Measurements from ENCODE around the gene NIN. TPM values are rescaled to one million over a fixed set of nuclear protein-coding genes. Genes with fewer than 3 reads are reported as not detected.

Gene NIN
- total RNA-seq, 1 donor from 2014 or later = 33.2 TPM

GRCh38 chr14:50860478-50861086, 29.6 kb upstream of the NIN start:
- Mint-ChIP-seq H3K4me1 (peaks cover 24% of the 10 kb centered on the region), H3K9me3 (no peaks in the 10 kb centered on the region), H3K36me3 (no peaks in the 10 kb centered on the region), H3K27me3 (ENCODE audit: low read depth) (no peaks in the 10 kb centered on the region), H3K27ac (peak overlapping the region; percentile 77), H3K4me3 (peak overlapping the region; percentile 49)
- peak; percentile 40 to 88 for DNase-seq (ENCODE audit: low spot score in 2 of 2, unreplicated experiment in 2 of 2)
- peak; percentile 79 for TF ChIP-seq CTCF (IDR thresholded peaks at IDR 0.05; ENCODE audit: unreplicated experiment)

GRCh38 chr14:50859296-50859624, 28.3 kb upstream of the NIN start:
- H3K4me1 Mint-ChIP-seq = peaks cover 22% of the 10 kb centered on the region
- H3K36me3 Mint-ChIP-seq = no peaks in the 10 kb centered on the region
- H3K4me3 Mint-ChIP-seq = no peak overlapping the region
- no peaks in the 10 kb centered on the region for H3K27me3 Mint-ChIP-seq (ENCODE audit: low read depth)
- peak overlapping the region; percentile 21 for H3K27ac Mint-ChIP-seq
- TF ChIP-seq CTCF (IDR thresholded peaks at IDR 0.05; ENCODE audit: unreplicated experiment) = no peak
- no peak for DNase-seq (ENCODE audit: low spot score in 2 of 2, unreplicated experiment in 2 of 2)
- H3K9me3 Mint-ChIP-seq = no peaks in the 10 kb centered on the region

GRCh38 chr14:50856660-50857059, 25.7 kb upstream of the NIN start:
- H3K27me3 Mint-ChIP-seq (ENCODE audit: low read depth) = no peaks in the 10 kb centered on the region
- H3K27ac Mint-ChIP-seq = no peak overlapping the region
- H3K36me3 Mint-ChIP-seq = no peaks in the 10 kb centered on the region

GRCh38 chr14:50855558-50855957, 24.6 kb upstream of the NIN start:
- Mint-ChIP-seq H3K27me3 (ENCODE audit: low read depth) (no peaks in the 10 kb centered on the region), H3K27ac (no peak overlapping the region), H3K4me3 (no peak overlapping the region), H3K36me3 (no peaks in the 10 kb centered on the region), H3K4me1 (peaks cover 13% of the 10 kb centered on the region), H3K9me3 (no peaks in the 10 kb centered on the region)
- DNase-seq (ENCODE audit: low spot score in 2 of 2, unreplicated experiment in 2 of 2) = no peak
- TF ChIP-seq CTCF (IDR thresholded peaks at IDR 0.05; ENCODE audit: unreplicated experiment) = no peak

More at GRCh38 chr14:50856660-50857059, 25.7 kb upstream of the NIN start:
- no peak for TF ChIP-seq CTCF (IDR thresholded peaks at IDR 0.05; ENCODE audit: unreplicated experiment)
- Mint-ChIP-seq H3K4me3 (no peak overlapping the region), H3K4me1 (peaks cover 15% of the 10 kb centered on the region), H3K9me3 (no peaks in the 10 kb centered on the region)
- DNase-seq (ENCODE audit: low spot score in 2 of 2, unreplicated experiment in 2 of 2) = no peak

- Mint-ChIP-seq H3K27me3 (ENCODE audit: low read depth) (no peaks in the 10 kb centered on the region), H3K4me3 (no peak overlapping the region), H3K4me1 (peaks cover 6% of the 10 kb centered on the region), H3K27ac (no peak overlapping the region), H3K36me3 (no peaks in the 10 kb centered on the region), H3K9me3 (no peaks in the 10 kb centered on the region)
- DNase-seq (ENCODE audit: low spot score in 2 of 2, unreplicated experiment in 2 of 2) = no peak
- TF ChIP-seq CTCF (IDR thresholded peaks at IDR 0.05; ENCODE audit: unreplicated experiment) = no peak
Observed at GRCh38 chr14:50854521-50854920, 23.6 kb upstream of the NIN start.

- Mint-ChIP-seq H3K4me1 (peaks cover 2% of the 10 kb centered on the region), H3K9me3 (no peaks in the 10 kb centered on the region), H3K4me3 (no peak overlapping the region), H3K36me3 (no peaks in the 10 kb centered on the region), H3K27me3 (ENCODE audit: low read depth) (no peaks in the 10 kb centered on the region), H3K27ac (no peak overlapping the region)
- no peak for TF ChIP-seq CTCF (IDR thresholded peaks at IDR 0.05; ENCODE audit: unreplicated experiment)
- DNase-seq (ENCODE audit: low spot score in 2 of 2, unreplicated experiment in 2 of 2) = no peak
Observed at GRCh38 chr14:50853891-50854290, 22.9 kb upstream of the NIN start.

All from mesothelial cell of epicardium (in vitro differentiated cells).